NB4 (cell line): ENCODE measurements around the gene SAMD4A.

Source experiments
- DNase-seq: peaks from one replicate; pipeline ENCODE4 v3.0.0; 2010; ENCODE audit warnings: low read depth
- H3K4me3 ChIP-seq: one replicate; pipeline ENCODE4 v1.5.1; 2011; ENCODE audit warnings: mild to moderate bottlenecking, low read depth, low read length, moderate library complexity
- MAX ChIP-seq: IDR thresholded peaks from 2 replicates; pipeline ENCODE4 v1.6.1; 2011; ENCODE audit warnings: low read depth, low read length
- MYC ChIP-seq: IDR thresholded peaks from 2 replicates; pipeline ENCODE4 v1.6.1; 2011; ENCODE audit warnings: low read depth, low read length
- POLR2A ChIP-seq: IDR thresholded peaks from 2 replicates; pipeline ENCODE4 v1.6.1; 2011; ENCODE audit warnings: mild to moderate bottlenecking; ENCODE audit not compliant: insufficient read length; ENCODE audit errors: extremely low read depth
- TF ChIP-seq, protein P1 (sequence below): IDR thresholded peaks from one replicate; pipeline ENCODE4 v1.5.1; 2012; ENCODE audit warnings: low read depth, low read length

SAMD4A gene

DNA sequence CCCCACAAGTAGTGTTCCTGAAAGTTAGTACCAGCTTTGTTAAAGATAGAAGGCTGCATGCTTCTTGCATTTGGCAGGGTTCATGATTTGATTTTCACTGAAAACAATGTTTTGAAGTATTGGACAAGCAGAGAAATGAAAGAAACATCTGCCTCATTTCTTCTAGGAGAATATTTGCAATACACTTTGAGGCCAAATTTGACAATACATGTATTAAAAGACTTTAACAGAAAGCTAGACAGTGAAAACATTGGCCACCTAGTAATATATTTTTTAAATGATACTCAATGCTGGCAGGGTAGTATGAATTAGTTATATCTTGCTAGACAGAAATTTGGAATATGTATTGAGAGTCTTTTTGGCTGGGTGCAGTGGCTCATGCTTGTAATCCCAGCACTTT is 267.2 kb downstream of the SAMD4A start:
- DNase-seq: no peak
- no peak overlapping the region for H3K4me3 ChIP-seq
- TF ChIP-seq MYC (no peak), POLR2A (no peak), MAX (no peak)
- TF ChIP-seq, protein P1, sequence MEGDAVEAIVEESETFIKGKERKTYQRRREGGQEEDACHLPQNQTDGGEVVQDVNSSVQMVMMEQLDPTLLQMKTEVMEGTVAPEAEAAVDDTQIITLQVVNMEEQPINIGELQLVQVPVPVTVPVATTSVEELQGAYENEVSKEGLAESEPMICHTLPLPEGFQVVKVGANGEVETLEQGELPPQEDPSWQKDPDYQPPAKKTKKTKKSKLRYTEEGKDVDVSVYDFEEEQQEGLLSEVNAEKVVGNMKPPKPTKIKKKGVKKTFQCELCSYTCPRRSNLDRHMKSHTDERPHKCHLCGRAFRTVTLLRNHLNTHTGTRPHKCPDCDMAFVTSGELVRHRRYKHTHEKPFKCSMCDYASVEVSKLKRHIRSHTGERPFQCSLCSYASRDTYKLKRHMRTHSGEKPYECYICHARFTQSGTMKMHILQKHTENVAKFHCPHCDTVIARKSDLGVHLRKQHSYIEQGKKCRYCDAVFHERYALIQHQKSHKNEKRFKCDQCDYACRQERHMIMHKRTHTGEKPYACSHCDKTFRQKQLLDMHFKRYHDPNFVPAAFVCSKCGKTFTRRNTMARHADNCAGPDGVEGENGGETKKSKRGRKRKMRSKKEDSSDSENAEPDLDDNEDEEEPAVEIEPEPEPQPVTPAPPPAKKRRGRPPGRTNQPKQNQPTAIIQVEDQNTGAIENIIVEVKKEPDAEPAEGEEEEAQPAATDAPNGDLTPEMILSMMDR: no peak

DNA sequence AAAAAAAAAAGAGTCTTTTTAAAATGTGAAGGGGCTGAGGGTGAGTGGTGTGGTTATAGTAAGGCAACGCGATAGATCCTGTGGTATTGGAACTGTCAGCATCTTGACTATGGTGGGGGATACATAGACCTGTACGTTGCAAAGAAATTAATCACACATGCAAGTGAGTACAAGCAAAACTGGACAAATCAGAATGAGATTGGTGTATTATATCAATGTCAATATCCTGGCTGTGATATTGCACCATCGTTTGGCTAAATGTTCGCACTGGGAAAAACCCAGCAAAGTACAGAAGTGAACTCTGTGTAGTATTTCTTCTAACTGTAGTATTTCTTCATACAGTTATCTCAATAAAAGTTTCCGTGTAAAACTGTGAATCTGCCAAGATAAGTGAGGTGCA is 267.8 kb downstream of the SAMD4A start:
- H3K4me3 ChIP-seq: no peak overlapping the region
- TF ChIP-seq MAX: no peak
- TF ChIP-seq, protein P1: no peak
- TF ChIP-seq MYC: no peak
- TF ChIP-seq POLR2A: no peak
- no peak for DNase-seq

DNA sequence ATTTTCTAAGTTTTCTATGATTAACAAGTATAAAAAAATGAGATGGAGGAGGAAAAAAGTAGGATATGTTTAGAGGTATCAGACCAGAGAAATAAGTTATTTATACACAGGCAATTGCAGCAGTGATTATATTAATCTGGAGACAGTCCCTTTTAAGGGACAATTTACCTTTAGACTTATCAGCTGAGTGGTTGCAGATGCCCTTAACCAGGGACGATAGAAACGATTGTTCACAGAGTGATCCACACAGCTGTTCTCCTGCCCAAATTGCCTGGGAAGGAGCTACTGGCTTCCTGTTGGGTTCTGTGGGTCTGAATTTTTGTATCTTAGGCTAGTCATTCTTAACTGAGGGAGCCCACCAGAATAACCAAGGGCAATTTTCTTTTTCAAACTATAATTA is 269.3 kb downstream of the SAMD4A start:
- TF ChIP-seq MYC: no peak
- TF ChIP-seq, protein P1: no peak
- TF ChIP-seq POLR2A: no peak
- no peak for TF ChIP-seq MAX
- DNase-seq: no peak
- no peak overlapping the region for H3K4me3 ChIP-seq

GRCh38 chr14:54837508-54838149 is 270.7 kb downstream of the SAMD4A start:
- no peak overlapping the region for H3K4me3 ChIP-seq
- no peak for TF ChIP-seq MAX
- TF ChIP-seq MYC: no peak
- no peak for TF ChIP-seq POLR2A
- TF ChIP-seq, protein P1: no peak
- DNase-seq: no peak

DNA sequence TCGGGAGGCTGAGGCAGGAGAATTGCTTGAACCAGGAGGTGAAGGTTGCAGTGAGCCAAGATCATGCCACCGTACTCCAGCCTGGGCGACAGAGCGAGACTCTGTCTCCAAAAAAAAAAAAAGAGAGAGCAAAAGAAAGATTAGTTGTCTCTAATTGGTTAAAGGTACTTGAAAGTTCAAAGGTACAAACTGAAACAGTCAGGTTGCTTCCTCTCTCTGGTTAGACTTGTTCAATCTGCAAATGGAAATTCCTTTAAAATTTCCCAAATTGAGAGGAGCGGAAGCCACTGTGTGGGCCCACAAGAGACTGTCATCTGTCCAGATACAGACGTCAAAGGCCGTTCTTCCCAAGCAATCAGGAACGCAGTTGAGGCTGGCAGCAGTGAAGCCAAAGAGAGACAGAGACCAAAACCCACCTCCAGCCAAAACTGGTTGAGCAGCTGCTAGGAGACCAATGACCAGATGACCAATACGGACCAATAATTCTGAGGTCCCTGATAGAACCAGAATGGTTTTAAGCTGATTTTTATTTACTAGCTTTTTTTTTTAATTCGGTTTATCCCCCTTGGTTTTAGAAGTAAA is 272.1 kb downstream of the SAMD4A start:
- TF ChIP-seq, protein P1: no peak
- TF ChIP-seq POLR2A (no peak), MYC (no peak), MAX (no peak)
- no peak for DNase-seq
- no peak overlapping the region for H3K4me3 ChIP-seq
